CD14-positive monocyte (primary cell): Measurements from ENCODE around the gene PKN3. TPM values are rescaled to one million over a fixed set of nuclear protein-coding genes. Genes with fewer than 3 reads are reported as not detected.

Source experiments
- DNase-seq, 3 donors: peaks; one replicate each; pipeline ENCODE4 v3.0.0-alpha.2; 2011 to 2022
- H2AFZ ChIP-seq: 2 replicates; pipeline ENCODE4 v1.6.0; 2012; ENCODE audit warnings: mild to moderate bottlenecking, low read depth, low read length, inconsistent platforms; ENCODE audit not compliant: insufficient read depth, poor library complexity, severe bottlenecking
- H3K27ac ChIP-seq, 2 donors: 1 replicate in 1 of 2; 2 replicates in 1 of 2; pipeline ENCODE4 v1.5.1; 2012 to 2013; ENCODE audit warnings: low read length in 2 of 2, control low read depth in 1 of 2, inconsistent platforms in 1 of 2, low read depth in 1 of 2, mild to moderate bottlenecking in 1 of 2
- H3K27me3 ChIP-seq, 2 donors: one replicate each; pipeline versions ENCODE4 v1.6.0 to v1.6.1; 2011 to 2013; ENCODE audit warnings: low read length in 2 of 2; ENCODE audit not compliant: control insufficient read depth in 2 of 2, insufficient read depth in 2 of 2
- H3K36me3 ChIP-seq, 2 donors: replicated peaks in 1 of 2; 1 replicate in 1 of 2; 2 replicates in 1 of 2; pipeline versions ENCODE4 v1.5.1 to v1.6.1; 2012 to 2013; ENCODE audit warnings: low read length in 2 of 2, control low read depth in 1 of 2, inconsistent platforms in 1 of 2, mild to moderate bottlenecking in 1 of 2; ENCODE audit not compliant: insufficient read depth in 2 of 2, control insufficient read depth in 1 of 2
- H3K4me1 ChIP-seq, 2 donors: 1 replicate in 1 of 2; 2 replicates in 1 of 2; pipeline versions ENCODE4 v1.5.1 to v1.6.1; 2012 to 2013; ENCODE audit warnings: low read length in 2 of 2, control low read depth in 1 of 2, inconsistent platforms in 1 of 2, mild to moderate bottlenecking in 1 of 2, moderate library complexity in 1 of 2; ENCODE audit not compliant: insufficient read depth in 2 of 2, control insufficient read depth in 1 of 2
- H3K4me2 ChIP-seq: replicated peaks from 2 replicates; pipeline ENCODE3; 2012; ENCODE audit warnings: low read length, moderate library complexity, mild to moderate bottlenecking; ENCODE audit not compliant: poor library complexity, severe bottlenecking; ENCODE audit errors: extremely low read depth
- H3K4me3 ChIP-seq, 3 experiments: fragments of 200-600 bp in 1 of 3; sonication (generic) in 1 of 3; replicated peaks in 1 of 3; 1 replicate in 2 of 3; 2 replicates in 1 of 3; pipeline ENCODE4 v1.5.1; 2011 to 2013; ENCODE audit warnings: low read length in 3 of 3, mild to moderate bottlenecking in 3 of 3, control low read depth in 2 of 3, low read depth in 2 of 3, inconsistent platforms in 1 of 3, moderate library complexity in 1 of 3
- H3K79me2 ChIP-seq: 2 replicates; pipeline ENCODE4 v1.6.0; 2012; ENCODE audit warnings: mild to moderate bottlenecking, control low read depth, inconsistent platforms, low read length, moderate library complexity; ENCODE audit not compliant: insufficient read depth
- H3K9ac ChIP-seq: 2 replicates; pipeline ENCODE4 v1.6.0; 2017; ENCODE audit warnings: low read length, mild to moderate bottlenecking; ENCODE audit not compliant: insufficient read depth, poor library complexity, severe bottlenecking
- H3K9me3 ChIP-seq, 2 donors: replicated peaks in 1 of 2; 1 replicate in 1 of 2; 2 replicates in 1 of 2; pipeline versions ENCODE4 v1.5.1 to v1.6.1; 2012 to 2013; ENCODE audit warnings: low read length in 2 of 2, control low read depth in 1 of 2; ENCODE audit not compliant: control insufficient read depth in 1 of 2, insufficient read depth in 1 of 2
- H4K20me1 ChIP-seq: 2 replicates; pipeline ENCODE4 v1.6.0; 2012; ENCODE audit warnings: mild to moderate bottlenecking, low read length, control low read depth, moderate library complexity; ENCODE audit not compliant: insufficient read depth
- H3K27ac Mint-ChIP-seq, 7 donors: one replicate each; pipeline ENCODE4 v1.8.0; 2020; ENCODE audit warnings: mild to moderate bottlenecking in 7 of 7, mixed read lengths in 7 of 7, moderate library complexity in 6 of 7, inconsistent platforms in 2 of 7
- H3K27me3 Mint-ChIP-seq, 3 donors: one replicate each; pipeline ENCODE4 v1.8.0; 2021 to 2022; ENCODE audit warnings: low read depth in 3 of 3, mild to moderate bottlenecking in 3 of 3, mixed read lengths in 3 of 3, moderate library complexity in 3 of 3, inconsistent platforms in 1 of 3
- H3K36me3 Mint-ChIP-seq, 2 donors: one replicate each; pipeline ENCODE4 v1.8.0; 2020; ENCODE audit warnings: mixed read lengths in 2 of 2, inconsistent platforms in 1 of 2, mild to moderate bottlenecking in 1 of 2
- H3K4me1 Mint-ChIP-seq: one replicate; pipeline ENCODE4 v1.8.0; 2020; ENCODE audit warnings: mild to moderate bottlenecking, mixed read lengths
- H3K4me3 Mint-ChIP-seq, 2 donors: one replicate each; pipeline ENCODE4 v1.8.0; 2020; ENCODE audit warnings: mild to moderate bottlenecking in 2 of 2, mixed read lengths in 2 of 2, moderate library complexity in 1 of 2
- H3K9me3 Mint-ChIP-seq, 7 donors: one replicate each; pipeline ENCODE4 v1.8.0; 2020 to 2022; ENCODE audit warnings: mixed read lengths in 7 of 7, mild to moderate bottlenecking in 6 of 7, moderate library complexity in 6 of 7, inconsistent platforms in 2 of 7
- WGBS: methylation state at CpG from one replicate; pipeline ENCODE4 v1.1.5; 2013; ENCODE audit warnings: missing lambda C conversion rate; ENCODE audit not compliant: insufficient coverage; 5-methylcytosine and 5-hydroxymethylcytosine counted together
- intact Hi-C, 2 donors: fragments of 100-400 bp; cut with micrococcal nuclease; formaldehyde crosslinking; loops; one replicate each; pipeline versions ENCODE4 v1.15.0 to v1.15.1; 2023
- polyA plus RNA-seq, 3 donors: library from polyadenylated mRNA; depleted of rRNA in 1 of 3; unstranded in 2 of 3; stranded (reverse) in 1 of 3; fragments of 300-500 nt in 2 of 3; fragments of >200 nt in 1 of 3; fragmentation: Illumina TruSeq in 2 of 3; gene quantifications; 1 replicate in 2 of 3; 2 replicates in 1 of 3; pipeline ENCODE4 v1.2.3, GENCODE V29; 2012 to 2021
- TF ChIP-seq, protein P1 (sequence below): fragments of 200-600 bp; IDR thresholded peaks from one replicate; pipeline ENCODE4 v1.8.0; 2022; ENCODE audit warnings: antibody characterized with exemption, mild to moderate bottlenecking

The PKN3 gene
- polyA plus RNA-seq, 3 donors, result 0.11 to 0.49 (median 0.27) TPM

GRCh38 chr9:128677794-128678193, 24.5 kb upstream of the PKN3 start:
- Histone ChIP-seq H3K4me3 (no peak overlapping the region), H3K9me3 (no peaks in the 10 kb centered on the region), H4K20me1 (peaks cover 8% of the 10 kb centered on the region), H3K79me2 (peaks cover 17% of the 10 kb centered on the region), H3K4me1 (peaks cover under 1 to 2% of the 10 kb centered on the region in 2 donors), H3K9ac (no peak overlapping the region), H2AFZ (no peak overlapping the region), H3K27me3 (no peaks in the 10 kb centered on the region), H3K27ac (no peak overlapping the region), H3K4me2 (no peak overlapping the region), H3K36me3 (peaks cover 0 to 8% of the 10 kb centered on the region in 2 donors)
- no peak for DNase-seq
- Mint-ChIP-seq H3K4me1 (no peaks in the 10 kb centered on the region), H3K4me3 (no peak overlapping the region), H3K27me3 (no peaks in the 10 kb centered on the region), H3K9me3 (no peaks in the 10 kb centered on the region), H3K36me3 (peaks cover 3 to 24% of the 10 kb centered on the region in 2 donors), H3K27ac (no peak overlapping the region)
- no CpG with 5 or more reads among the region's 10 CpGs for WGBS
- TF ChIP-seq, protein P1, sequence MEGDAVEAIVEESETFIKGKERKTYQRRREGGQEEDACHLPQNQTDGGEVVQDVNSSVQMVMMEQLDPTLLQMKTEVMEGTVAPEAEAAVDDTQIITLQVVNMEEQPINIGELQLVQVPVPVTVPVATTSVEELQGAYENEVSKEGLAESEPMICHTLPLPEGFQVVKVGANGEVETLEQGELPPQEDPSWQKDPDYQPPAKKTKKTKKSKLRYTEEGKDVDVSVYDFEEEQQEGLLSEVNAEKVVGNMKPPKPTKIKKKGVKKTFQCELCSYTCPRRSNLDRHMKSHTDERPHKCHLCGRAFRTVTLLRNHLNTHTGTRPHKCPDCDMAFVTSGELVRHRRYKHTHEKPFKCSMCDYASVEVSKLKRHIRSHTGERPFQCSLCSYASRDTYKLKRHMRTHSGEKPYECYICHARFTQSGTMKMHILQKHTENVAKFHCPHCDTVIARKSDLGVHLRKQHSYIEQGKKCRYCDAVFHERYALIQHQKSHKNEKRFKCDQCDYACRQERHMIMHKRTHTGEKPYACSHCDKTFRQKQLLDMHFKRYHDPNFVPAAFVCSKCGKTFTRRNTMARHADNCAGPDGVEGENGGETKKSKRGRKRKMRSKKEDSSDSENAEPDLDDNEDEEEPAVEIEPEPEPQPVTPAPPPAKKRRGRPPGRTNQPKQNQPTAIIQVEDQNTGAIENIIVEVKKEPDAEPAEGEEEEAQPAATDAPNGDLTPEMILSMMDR, result no peak
- intact Hi-C loops, result no loop called here

GRCh38 chr9:128683340-128684064, 18.8 kb upstream of the PKN3 start:
- Mint-ChIP-seq H3K9me3 (peaks cover 0 to 6% (median 3%) of the 10 kb centered on the region in 7 donors), H3K4me1 (peaks cover 49% of the 10 kb centered on the region), H3K27ac (peak overlapping the region; percentile 95 to 98 (median 97)), H3K27me3 (peaks cover 0 to 3% (median 2%) of the 10 kb centered on the region in 3 donors), H3K36me3 (peaks cover 2 to 3% of the 10 kb centered on the region in 2 donors), H3K4me3 (peak overlapping the region; percentile 99 to 100)
- peak; percentile 43 to 63 (median 56) for DNase-seq
- H3K9ac ChIP-seq, result peak overlapping the region; percentile 83
- peaks cover 0 to 3% of the 10 kb centered on the region in 2 donors for H3K9me3 ChIP-seq
- no peaks in the 10 kb centered on the region for H3K36me3 ChIP-seq
- peaks cover 48 to 54% of the 10 kb centered on the region in 2 donors for H3K4me1 ChIP-seq
- peaks cover 63% of the 10 kb centered on the region for H3K79me2 ChIP-seq
- intact Hi-C loops, result loop anchor here in 1 of 2 donors (2.0 kb wide), 1 partner anchor 27 kb away; the partner anchor contains the start of gene DYNC2I2
- WGBS, result 0% methylated on average over 9 of the region's 21 CpGs
- peak overlapping the region; percentile 93 for H3K4me2 ChIP-seq
- peak overlapping the region; percentile 83 to 97 for H3K27ac ChIP-seq
- peak overlapping the region; percentile 91 for H2AFZ ChIP-seq
- peaks cover 8% of the 10 kb centered on the region for H4K20me1 ChIP-seq
- peak overlapping the region; percentile 84 to 100 (median 96) for H3K4me3 ChIP-seq
- no peaks in the 10 kb centered on the region for H3K27me3 ChIP-seq
- TF ChIP-seq, protein P1, result no peak
